Measurements from ENCODE around the gene MAP7.
"Not testable (repeated sequence)": the region's sequence is repeated elsewhere in the genome, so short reads cannot be mapped to it uniquely, and the experiment has no call there.

MAP7 gene

DNA sequence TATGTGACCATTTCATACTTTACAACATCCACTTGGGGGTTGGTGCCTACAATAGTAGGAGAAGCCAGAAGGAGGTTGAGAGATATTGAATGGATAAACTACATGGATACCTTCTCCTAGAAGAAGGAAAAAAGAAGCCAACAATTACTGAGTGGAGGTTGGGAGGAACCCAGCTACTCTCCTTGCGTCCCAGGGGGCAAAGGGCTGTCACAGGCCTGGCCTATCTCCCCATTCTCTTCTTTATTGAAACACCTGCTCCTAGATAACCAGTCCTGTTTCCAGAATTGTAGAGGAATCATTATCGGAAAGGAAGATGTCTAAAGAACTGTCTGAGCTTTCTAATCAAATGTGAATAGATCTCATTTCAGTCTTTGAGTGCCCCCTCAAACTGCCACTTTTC lies 115.1 kb downstream of the MAP7 start:
- no peak overlapping the region for H3K27ac ChIP-seq
- TF ChIP-seq, protein P1, sequence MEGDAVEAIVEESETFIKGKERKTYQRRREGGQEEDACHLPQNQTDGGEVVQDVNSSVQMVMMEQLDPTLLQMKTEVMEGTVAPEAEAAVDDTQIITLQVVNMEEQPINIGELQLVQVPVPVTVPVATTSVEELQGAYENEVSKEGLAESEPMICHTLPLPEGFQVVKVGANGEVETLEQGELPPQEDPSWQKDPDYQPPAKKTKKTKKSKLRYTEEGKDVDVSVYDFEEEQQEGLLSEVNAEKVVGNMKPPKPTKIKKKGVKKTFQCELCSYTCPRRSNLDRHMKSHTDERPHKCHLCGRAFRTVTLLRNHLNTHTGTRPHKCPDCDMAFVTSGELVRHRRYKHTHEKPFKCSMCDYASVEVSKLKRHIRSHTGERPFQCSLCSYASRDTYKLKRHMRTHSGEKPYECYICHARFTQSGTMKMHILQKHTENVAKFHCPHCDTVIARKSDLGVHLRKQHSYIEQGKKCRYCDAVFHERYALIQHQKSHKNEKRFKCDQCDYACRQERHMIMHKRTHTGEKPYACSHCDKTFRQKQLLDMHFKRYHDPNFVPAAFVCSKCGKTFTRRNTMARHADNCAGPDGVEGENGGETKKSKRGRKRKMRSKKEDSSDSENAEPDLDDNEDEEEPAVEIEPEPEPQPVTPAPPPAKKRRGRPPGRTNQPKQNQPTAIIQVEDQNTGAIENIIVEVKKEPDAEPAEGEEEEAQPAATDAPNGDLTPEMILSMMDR (conservative IDR thresholded peaks at IDR 0.05), result no peak
- no peak for TF ChIP-seq ZFX (IDR thresholded peaks at IDR 0.05)

DNA sequence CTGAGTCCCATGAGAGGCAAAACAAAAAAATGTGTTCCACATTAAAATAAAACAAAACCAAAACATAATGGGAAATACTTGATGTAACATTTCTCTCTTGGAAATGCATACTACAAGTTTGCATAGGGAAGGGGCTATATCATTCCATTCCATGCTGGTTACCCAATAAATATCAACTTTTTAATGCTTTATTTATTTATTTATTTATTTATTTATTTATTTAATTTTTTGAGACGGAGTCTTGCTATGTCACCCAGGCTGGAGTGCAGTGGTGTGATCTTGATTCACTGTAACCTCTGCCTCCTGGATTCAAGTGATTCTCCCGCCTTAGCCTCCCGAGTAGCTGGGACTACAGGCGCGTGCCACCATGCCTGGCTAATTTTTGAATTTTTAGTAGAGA lies 118.9 kb downstream of the MAP7 start:
- H3K27ac ChIP-seq, result not testable (repeated sequence)

DNA sequence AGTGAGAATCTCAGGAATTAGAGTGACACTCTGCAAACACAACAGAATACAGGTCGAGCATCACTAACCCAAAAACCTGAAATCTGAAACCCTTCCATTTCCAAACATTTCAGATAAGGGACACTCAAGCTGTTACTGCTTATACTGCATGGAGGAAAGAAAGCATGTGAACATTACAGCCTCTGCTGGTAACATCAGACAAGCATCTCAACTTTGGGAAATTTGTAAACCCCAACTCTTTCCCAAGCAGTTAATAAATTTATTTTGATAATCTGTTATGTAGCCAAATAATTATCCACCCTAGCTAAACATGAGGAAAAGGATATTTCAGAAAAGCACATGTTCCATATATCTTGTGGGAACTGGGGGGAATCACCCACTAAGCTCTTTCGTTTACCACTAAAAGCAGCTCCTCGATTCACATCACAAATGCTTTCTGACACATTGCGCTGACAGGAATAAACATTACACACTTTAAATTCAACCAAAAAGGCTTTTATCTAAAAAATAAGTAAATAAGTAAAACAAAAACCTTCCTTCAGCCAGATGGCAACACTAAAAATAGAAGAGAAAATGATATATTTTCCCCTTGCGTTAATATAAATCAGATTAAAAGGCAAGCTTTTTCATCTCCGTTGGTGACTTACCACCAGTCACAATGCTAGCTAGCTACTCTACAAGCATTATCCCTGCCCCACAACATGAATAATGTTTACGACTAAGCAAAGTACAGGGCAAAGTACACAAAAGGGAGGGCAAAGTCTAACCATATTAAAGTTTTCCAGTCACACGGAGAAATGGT lies 120.8 kb downstream of the MAP7 start:
- TF ChIP-seq, protein P1 (conservative IDR thresholded peaks at IDR 0.05), result no peak
- no peak for TF ChIP-seq ZFX (IDR thresholded peaks at IDR 0.05)
- H3K27ac ChIP-seq, result no peak overlapping the region

DNA sequence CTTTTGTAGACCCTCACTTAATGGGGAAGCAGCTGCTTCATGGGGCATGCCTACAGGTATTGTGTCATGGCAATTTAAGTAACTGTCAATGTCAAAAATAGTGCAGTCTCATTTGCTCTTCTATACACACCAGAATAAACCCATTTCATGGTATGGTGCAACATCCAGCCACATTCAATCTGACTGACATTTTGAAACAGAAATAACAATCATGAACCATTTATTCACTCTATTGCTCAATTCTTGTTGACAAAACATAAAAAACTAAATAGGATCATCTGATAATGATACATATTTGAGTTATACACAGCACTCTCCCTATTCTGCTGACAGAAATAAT lies 122.9 kb downstream of the MAP7 start:
- no peak overlapping the region for H3K27ac ChIP-seq
- TF ChIP-seq, protein P1 (conservative IDR thresholded peaks at IDR 0.05), result no peak
- no peak for TF ChIP-seq ZFX (IDR thresholded peaks at IDR 0.05)

DNA sequence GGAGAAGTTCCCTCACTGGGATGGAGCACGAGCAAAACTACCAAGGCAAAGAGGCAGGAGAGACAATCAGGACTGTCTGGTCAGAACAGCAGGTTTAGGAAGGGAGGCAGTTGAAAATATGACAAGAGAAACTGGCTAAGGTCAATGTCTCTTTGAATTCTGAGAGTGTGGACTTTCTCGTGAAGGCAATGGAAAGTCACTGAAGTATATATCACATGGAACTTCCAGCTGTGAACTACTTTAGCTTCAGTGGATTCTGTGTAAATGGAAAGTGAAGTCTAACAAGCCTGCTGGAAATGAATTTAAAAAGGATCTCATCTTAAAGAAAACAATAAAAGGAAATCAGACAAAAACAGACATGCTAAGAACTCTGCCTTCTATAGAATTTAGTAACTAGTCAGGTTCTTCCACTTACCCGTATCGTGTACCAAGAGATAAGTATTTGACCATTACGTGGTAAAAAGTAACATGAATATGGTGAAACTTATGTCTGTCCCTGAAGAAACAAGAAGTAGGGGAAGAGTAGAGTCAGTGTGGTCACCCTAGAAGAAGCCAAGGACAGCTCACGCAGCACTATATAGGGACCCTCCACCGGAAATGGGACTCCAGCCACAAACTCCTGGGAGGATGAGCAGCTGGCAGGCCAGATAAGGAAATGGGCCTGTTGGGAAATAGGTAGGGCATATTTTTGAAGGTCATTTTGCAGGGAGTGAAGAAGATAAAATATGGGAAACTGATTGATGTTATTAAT lies 123.4 kb downstream of the MAP7 start:
- H3K27ac ChIP-seq, result no peak overlapping the region
- no peak for TF ChIP-seq ZFX (IDR thresholded peaks at IDR 0.05)

DNA sequence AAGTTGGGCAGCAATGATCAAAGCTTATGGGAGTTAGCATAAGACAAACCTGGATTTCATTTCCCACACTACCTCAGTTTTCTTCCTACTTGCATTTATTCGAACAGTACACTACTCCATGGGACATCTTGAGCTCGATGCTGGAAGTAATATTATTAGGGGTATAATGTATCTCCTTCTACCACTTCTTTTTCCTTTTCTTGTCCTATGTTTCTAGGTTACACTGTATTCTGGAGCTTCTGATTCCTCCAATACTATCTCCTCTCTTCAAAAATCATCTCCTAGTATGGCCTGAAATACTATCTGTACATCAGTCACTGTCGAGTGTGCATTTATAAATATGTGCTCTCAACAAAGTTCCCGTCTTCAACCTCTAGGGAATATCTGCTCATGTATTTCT lies 124.4 kb downstream of the MAP7 start:
- H3K27ac ChIP-seq, result no peak overlapping the region
- TF ChIP-seq, protein P1 (conservative IDR thresholded peaks at IDR 0.05), result no peak
- TF ChIP-seq ZFX (IDR thresholded peaks at IDR 0.05), result no peak

DNA sequence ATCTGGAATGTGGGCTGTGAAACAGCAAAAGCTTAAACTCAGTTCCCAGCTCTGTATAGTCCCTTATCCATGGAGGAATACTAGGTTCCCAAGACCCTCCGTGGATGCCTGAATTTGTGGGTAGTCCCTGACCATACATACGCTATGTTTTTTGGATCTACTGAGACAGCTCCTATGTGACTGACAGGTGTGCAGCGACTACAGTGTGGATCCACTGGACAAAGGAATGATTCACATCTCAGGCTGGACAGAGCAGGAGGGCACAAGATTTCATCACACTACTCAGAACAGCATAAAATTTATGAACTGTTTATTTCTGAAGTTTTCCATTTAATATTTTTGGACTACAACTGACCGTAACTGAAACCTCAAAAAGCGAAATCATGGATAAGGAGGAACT lies 125.3 kb downstream of the MAP7 start:
- no peak overlapping the region for H3K27ac ChIP-seq
- no peak for TF ChIP-seq ZFX (IDR thresholded peaks at IDR 0.05)
- TF ChIP-seq, protein P1 (conservative IDR thresholded peaks at IDR 0.05), result no peak

DNA sequence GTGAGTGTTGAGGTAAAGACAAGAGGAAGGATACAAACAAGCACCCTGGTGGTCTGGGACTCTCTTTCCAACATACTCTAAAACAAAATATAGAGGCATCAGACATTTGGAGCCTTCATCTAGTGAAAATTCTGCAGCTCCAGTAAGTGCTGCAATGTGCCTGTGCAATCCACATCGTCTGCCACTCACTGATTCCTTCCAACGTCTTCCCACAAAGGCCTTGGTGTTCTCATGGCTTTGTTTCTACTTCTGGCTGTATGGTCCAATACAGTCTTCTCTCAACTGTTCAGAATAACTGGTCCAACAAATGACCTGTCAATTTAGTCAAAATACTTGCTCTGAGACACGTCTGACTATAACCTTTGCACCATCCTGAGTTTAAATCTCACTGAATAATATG lies 125.8 kb downstream of the MAP7 start:
- H3K27ac ChIP-seq, result no peak overlapping the region
- TF ChIP-seq, protein P1 (conservative IDR thresholded peaks at IDR 0.05), result no peak
- no peak for TF ChIP-seq ZFX (IDR thresholded peaks at IDR 0.05)
